GM21529 (cell line): Measurements from ENCODE around the gene ZXDC.

Source experiments
- ATAC-seq: cut with Tn5 transposase; IDR thresholded peaks from one replicate; pipeline ENCODE4 v1.9.1; 2021; ENCODE audit not compliant: unreplicated experiment

The ZXDC gene

GRCh38 chr3:126398423-126399350, 77.0 kb downstream of the ZXDC start:
- ATAC-seq, result no peak

DNA sequence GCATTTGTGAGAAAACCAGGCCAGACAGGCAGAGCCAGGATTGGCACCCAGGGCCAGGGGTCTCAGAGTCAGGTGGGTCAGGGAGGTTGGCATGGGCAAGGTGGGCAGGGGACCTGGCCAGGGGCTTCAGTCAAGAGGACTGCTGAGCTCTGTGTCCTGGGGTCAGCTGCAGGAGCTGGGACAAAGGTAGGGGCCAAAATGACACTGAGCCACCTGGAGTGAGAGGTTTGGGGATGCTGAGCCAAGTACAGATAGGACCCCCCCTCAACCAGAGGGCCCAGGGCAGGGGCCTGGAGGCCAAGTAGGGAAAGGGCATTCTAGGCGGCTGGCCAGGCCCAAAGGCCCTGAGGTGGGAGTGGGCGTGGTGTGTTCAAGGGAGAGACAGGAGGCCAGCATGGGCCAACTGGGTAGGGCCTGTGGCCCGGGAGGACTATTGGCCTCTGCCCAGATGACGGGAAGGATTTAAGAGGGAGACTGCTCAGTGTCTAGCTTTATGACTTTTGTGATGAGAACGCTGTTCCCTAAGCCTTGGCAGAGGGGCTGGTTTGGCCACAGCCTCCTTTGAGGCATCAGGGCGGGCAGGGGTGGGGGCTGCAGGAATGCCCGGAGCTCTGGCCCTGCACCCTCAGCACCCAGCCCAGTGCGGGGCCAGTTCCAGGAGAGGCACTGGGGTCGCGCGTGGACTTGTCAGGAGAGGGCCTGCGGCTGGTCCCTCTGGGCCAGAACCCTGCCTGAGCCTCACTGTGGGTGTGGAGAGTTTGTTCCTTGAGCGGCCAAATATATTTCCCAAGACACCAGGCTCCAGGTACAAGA, 77.9 kb downstream of the ZXDC start:
- ATAC-seq, result no peak

DNA sequence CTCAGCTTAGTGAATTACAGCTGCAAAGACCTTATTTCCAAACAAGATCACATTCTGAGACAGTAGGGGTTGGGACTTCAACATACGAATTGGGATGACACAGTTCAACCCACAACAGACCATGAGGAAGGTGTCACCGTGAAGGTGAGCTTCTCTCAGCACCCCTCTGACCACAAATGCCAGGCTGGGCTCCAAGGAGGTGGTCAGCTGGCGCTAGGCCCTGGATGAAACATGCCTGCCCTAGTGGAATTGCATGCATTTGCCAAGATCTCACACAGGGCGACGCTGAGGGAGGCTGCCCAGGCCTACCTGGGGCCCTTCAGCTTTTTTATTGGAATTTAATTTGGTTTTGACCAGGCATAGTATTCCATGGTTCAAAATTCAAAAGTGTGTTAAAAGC, 79.2 kb downstream of the ZXDC start:
- no peak for ATAC-seq

- ATAC-seq, result no peak
Measured at GRCh38 chr3:126395846-126396513, 79.7 kb downstream of the ZXDC start.

GRCh38 chr3:126394977-126395321, 80.7 kb downstream of the ZXDC start:
- ATAC-seq, result no peak

DNA sequence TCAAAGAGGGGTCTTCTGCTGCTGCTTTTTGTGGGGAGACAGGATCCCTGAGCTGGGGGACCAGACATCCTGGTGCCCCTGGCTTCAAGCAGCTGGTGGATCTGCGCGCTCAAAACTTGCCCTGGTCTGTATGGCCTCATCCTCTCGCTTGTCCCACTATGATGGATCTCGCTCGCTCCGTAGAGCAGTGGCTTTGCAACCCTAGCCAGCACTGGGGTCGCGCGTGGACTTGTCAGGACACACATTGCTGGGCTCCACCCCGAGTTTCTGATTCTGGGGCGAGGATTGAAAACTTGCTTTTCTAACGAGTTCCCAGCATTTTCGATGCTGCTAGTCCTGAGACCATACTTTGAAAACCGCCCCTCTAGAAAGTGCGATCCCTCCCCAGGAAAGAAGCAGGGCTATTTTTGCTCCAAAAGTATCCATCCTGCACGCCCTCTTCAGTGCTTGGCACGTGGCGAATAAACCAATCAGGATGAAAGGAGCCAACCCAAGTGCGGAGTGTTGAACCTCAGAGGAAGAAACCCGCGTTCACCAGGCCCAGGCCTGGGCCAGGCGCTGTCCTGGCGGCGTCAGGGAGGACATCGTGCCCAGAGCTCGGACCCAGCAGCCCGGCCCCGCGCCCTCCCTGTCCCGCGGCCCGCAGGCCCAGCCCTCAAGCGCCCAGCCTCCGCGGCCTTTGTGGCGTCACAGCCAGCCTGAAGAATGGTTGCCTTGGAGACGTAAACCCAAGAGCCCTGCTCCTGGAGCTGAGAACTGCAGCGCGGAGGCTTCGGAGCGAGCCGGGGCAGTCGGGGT, 81.3 kb downstream of the ZXDC start, which contains the start of gene CFAP100:
Gene CFAP100, plus strand, starts transcription at position 731 of the 798 bp plus-strand sequence. CDS start 1,092 bp downstream, outside the sequence.
- ATAC-seq, result no peak

GRCh38 chr3:126393563-126393962, 82.1 kb downstream of the ZXDC start:
- no peak for ATAC-seq

- no peak for ATAC-seq
Measured at GRCh38 chr3:126392246-126392645, 83.4 kb downstream of the ZXDC start.

DNA sequence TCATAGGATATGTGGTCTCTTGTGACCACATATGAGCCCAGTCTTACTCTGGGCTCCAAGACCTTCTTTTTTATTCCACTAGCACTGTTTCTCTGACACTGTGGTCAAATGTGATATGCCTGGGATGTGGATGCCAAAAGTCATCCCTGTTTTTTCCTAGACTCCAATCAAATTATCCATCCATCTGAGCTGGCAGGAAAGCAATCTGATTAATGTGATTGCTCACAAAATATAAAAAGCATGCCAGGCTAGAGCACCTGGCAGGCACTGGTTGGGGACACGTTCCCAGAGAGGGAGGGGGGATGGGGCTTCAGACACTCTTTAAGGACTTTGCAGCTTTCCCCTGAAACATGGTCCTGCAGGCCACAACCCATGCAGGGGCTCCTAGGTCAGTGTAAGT, 84.1 kb downstream of the ZXDC start:
- ATAC-seq, result no peak

DNA sequence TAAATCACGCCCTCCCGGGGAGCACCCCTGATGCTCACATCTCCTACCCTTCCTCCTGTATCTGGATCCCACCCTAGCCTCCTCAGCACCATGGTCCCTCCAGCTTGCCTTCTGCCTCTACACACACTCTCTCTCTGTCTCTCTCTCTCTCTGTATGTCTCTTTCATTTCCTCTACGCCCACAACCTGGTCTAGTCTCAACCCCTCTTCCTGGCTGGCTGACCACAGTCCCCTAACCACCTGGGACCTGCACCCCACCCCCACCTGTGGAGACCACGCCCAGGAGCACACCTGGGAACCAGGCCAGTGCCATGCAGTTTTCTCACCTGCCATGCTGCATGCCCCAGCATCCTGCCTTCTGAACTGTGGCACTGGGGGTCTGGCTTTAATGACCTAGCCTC, 84.9 kb downstream of the ZXDC start:
- no peak for ATAC-seq

GRCh38 chr3:126390201-126390600, 85.5 kb downstream of the ZXDC start:
- no peak for ATAC-seq

- no peak for ATAC-seq
Measured at GRCh38 chr3:126389794-126390146, 85.9 kb downstream of the ZXDC start.

DNA sequence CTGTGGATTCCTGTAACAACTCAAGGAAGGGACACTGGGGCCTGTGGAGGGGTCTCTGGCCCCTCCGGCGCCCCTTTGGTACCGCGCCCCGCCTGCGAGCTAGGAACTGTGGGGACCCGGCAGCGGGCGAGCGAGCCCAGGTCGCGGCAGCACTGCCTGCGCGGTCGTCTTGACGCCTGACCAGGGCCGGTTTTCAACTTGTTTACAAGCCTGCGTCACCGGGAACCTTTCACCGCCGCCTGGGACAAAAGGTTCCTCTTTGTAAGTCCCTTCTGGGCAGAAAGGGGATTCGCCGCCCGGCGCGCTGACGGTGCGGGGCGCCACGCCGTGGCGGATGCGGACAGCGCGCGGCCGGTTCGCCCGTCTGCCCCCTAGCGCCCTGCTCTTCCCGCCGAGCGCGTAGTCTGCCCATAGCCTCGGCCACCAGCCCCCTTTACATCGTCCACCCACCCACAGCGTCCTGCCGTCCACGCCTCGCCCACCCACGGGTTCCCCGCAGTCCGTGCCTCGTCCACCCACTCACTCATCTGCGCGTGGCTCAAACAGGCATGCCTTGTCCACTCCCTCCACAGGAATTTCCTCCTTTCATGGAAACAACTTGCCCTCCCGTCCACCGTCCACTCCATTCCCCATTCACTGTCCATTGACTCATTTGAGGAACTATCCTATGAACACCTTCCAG, 86.4 kb downstream of the ZXDC start:
- ATAC-seq, result peak; percentile 67
